ENCODE results near the gene SLC6A19.

DNA sequence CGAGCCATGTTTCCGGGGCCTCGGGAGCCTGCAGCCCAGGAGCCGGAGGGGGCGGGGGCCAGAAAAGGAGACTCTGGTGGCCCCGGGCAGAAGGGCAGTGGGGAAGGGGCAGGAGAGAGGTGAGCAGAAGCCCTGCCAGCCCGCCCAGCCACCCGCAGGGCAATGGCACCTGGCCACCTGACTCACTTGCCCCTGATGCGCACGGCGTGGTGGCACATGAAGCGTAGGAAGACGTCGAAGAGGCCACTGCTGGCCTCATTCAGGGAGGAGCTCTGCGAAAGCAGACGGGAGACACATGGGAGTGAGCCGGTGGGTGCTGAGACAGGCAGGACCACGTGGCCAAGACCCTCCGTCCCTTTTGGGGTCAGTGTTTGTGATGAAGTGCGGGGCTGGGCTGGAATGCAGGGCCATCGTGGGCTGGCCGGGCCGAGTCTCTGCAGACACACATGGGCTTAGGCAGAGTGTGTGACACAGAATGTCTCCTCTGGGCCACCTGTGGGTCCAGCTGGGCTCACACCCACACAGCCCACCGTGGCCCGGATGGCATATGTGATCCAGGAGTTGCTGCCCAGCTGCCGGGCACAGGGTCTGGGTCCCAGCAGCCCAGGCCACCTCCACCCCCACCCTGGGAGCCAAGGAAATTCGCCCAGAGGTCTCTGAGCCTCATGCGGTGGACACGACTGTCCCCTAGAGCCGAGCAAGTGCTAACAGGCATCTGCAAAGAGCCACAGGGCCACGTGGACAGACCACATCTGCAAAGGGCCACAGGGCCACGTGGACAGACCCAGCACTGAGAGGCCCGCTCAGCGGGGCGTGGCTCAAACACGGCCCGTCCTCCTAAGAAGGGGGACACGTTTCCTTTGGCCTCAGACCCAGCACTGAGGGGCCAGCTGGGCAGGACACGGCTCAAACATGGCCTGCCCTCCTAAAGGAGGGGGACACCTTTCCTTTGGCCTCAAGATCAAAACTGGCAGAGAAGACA, 69.8 kb downstream of the SLC6A19 start:
- no peak for TF ChIP-seq CTCF (IDR thresholded peaks at IDR 0.05; ENCODE audit: poor library complexity)
- TF ChIP-seq EZH2phosphoT487 (IDR thresholded peaks at IDR 0.05; ENCODE audit: low read depth, severe bottlenecking, unreplicated experiment) = no peak
- no peak for TF ChIP-seq EZH2 (IDR thresholded peaks at IDR 0.05; ENCODE audit: borderline replicate concordance)
